IMR-90 (cell line): ENCODE measurements around the gene IL23R. TPM values are rescaled to one million over a fixed set of nuclear protein-coding genes. Genes with fewer than 3 reads are reported as not detected.

ENCODE experiments used
- ATAC-seq: fragments of 200-7000 bp; cut with Tn5 transposase; 2 replicates; pipeline ENCODE4 v1.9.1; 2020; ENCODE audit warnings: low read depth, mild to moderate bottlenecking, moderate library complexity
- BruUV-seq: library from RNA; stranded (reverse); fragments of 400-500 nt; replicated peaks from 2 replicates; lab custom pipeline; 2021; lab: Mats Ljungman, UMichigan
- CTCF ChIA-PET: fragments of 300-600 bp; formaldehyde crosslinking; extraction: SDS; loops from one replicate; lab custom pipeline; 2021; ENCODE audit warnings: antibody characterized with exemption; lab: Yijun Ruan, JAX
- POLR2A ChIA-PET: fragments of 300-600 bp; sonication (Branson Sonifier 250); formaldehyde crosslinking; loops from one replicate; lab custom pipeline; 2022; ENCODE audit warnings: antibody characterized with exemption; ENCODE audit not compliant: unreplicated experiment; lab: Charles Lee
- DNase-seq: peaks from one replicate; pipeline ENCODE4 v3.0.0; 2013
- H2AFZ ChIP-seq: replicated peaks from 2 replicates; pipeline ENCODE3; 2013; ENCODE audit warnings: low read length, mild to moderate bottlenecking; ENCODE audit not compliant: poor library complexity
- H2AK5ac ChIP-seq: 2 replicates; pipeline ENCODE4 v1.6.1; 2013; ENCODE audit warnings: low read depth, low read length, inconsistent platforms
- H2AK9ac ChIP-seq: replicated peaks from 2 replicates; pipeline ENCODE3; 2013; ENCODE audit warnings: mild to moderate bottlenecking, low read depth, low read length, moderate library complexity; ENCODE audit not compliant: poor library complexity
- H2BK120ac ChIP-seq: 2 replicates; pipeline ENCODE4 v1.6.1; 2013; ENCODE audit warnings: low read depth, low read length, inconsistent platforms
- H2BK15ac ChIP-seq: 3 replicates; pipeline ENCODE4 v1.6.1; 2013; ENCODE audit warnings: low read depth, low read length, inconsistent platforms
- H2BK20ac ChIP-seq: 2 replicates; pipeline ENCODE4 v1.6.1; 2013; ENCODE audit warnings: low read depth, mild to moderate bottlenecking, inconsistent platforms, low read length, moderate library complexity
- H2BK5ac ChIP-seq: 2 replicates; pipeline ENCODE4 v1.6.1; 2013; ENCODE audit warnings: mild to moderate bottlenecking, low read depth, low read length, inconsistent platforms; ENCODE audit not compliant: poor library complexity, severe bottlenecking
- H3K14ac ChIP-seq: replicated peaks from 2 replicates; pipeline ENCODE4 v1.6.1; 2013; ENCODE audit warnings: low read depth, low read length, inconsistent platforms
- H3K18ac ChIP-seq: 2 replicates; pipeline ENCODE4 v1.6.1; 2013; ENCODE audit warnings: low read depth, low read length, control low read depth
- H3K23ac ChIP-seq: 2 replicates; pipeline ENCODE4 v1.6.1; 2013; ENCODE audit warnings: low read depth, low read length, inconsistent platforms
- H3K27ac ChIP-seq: 2 replicates; pipeline ENCODE4 v1.5.1; 2013; ENCODE audit warnings: mild to moderate bottlenecking, control low read depth, low read length; ENCODE audit not compliant: insufficient read depth
- H3K27me3 ChIP-seq: 2 replicates; pipeline ENCODE4 v1.6.1; 2013; ENCODE audit warnings: low read length; ENCODE audit not compliant: control insufficient read depth, insufficient read depth
- H3K36me3 ChIP-seq: 2 replicates; pipeline ENCODE4 v1.6.1; 2013; ENCODE audit warnings: low read length, mixed read lengths; ENCODE audit not compliant: control insufficient read depth, insufficient read depth
- H3K4ac ChIP-seq: 2 replicates; pipeline ENCODE4 v1.6.1; 2013; ENCODE audit warnings: low read depth, low read length, inconsistent platforms
- H3K4me1 ChIP-seq: 2 replicates; pipeline ENCODE4 v1.6.1; 2013; ENCODE audit warnings: low read length, mixed read lengths; ENCODE audit not compliant: control insufficient read depth, insufficient read depth
- H3K4me2 ChIP-seq: 2 replicates; pipeline ENCODE4 v1.6.1; 2013; ENCODE audit warnings: low read depth, mild to moderate bottlenecking, control low read depth, low read length, moderate library complexity
- H3K4me3 ChIP-seq: 2 replicates; pipeline ENCODE4 v1.5.1; 2013; ENCODE audit warnings: low read depth, mild to moderate bottlenecking, control low read depth, low read length, moderate library complexity; ENCODE audit not compliant: insufficient read depth
- H3K56ac ChIP-seq: 2 replicates; pipeline ENCODE4 v1.6.1; 2013; ENCODE audit warnings: low read length, inconsistent platforms; ENCODE audit not compliant: insufficient read depth; ENCODE audit errors: extremely low read depth
- H3K79me1 ChIP-seq, 2 experiments: 2 replicates each; pipeline ENCODE4 v1.6.1; 2013; ENCODE audit warnings: low read length in 2 of 2, inconsistent platforms in 1 of 2, low read depth in 1 of 2
- H3K9ac ChIP-seq: 2 replicates; pipeline ENCODE4 v1.6.1; 2013; ENCODE audit warnings: low read depth, low read length, control low read depth
- H3K9me1 ChIP-seq: 2 replicates; pipeline ENCODE4 v1.6.1; 2013; ENCODE audit warnings: low read length, inconsistent platforms; ENCODE audit not compliant: insufficient read depth
- H3K9me3 ChIP-seq: 2 replicates; pipeline ENCODE4 v1.6.1; 2013; ENCODE audit warnings: low read length; ENCODE audit not compliant: control insufficient read depth, insufficient read depth
- H4K20me1 ChIP-seq: 2 replicates; pipeline ENCODE4 v1.6.1; 2013; ENCODE audit warnings: low read length, inconsistent platforms; ENCODE audit not compliant: insufficient read depth
- H4K5ac ChIP-seq: 2 replicates; pipeline ENCODE4 v1.6.1; 2013; ENCODE audit warnings: mild to moderate bottlenecking, low read depth, low read length, control low read depth
- H4K8ac ChIP-seq, 2 experiments: 2 replicates each; pipeline ENCODE4 v1.6.1; 2013; ENCODE audit warnings: low read depth in 2 of 2, low read length in 2 of 2, control low read depth in 1 of 2, inconsistent platforms in 1 of 2
- H4K91ac ChIP-seq: 2 replicates; pipeline ENCODE4 v1.6.1; 2013; ENCODE audit warnings: low read depth, low read length, inconsistent platforms; ENCODE audit not compliant: insufficient read depth
- BHLHE40 ChIP-seq: fragments of 150-350 bp; IDR thresholded peaks from 2 replicates; pipeline ENCODE4 v1.6.1; 2016; ENCODE audit warnings: mild to moderate bottlenecking, low read depth, low read length
- CEBPB ChIP-seq: IDR thresholded peaks from 2 replicates; pipeline ENCODE4 v1.6.1; 2012; ENCODE audit warnings: low read depth, low read length, improper control_type of control experiment
- CHD1 ChIP-seq: IDR thresholded peaks from 2 replicates; pipeline ENCODE4 v1.6.1; 2012; ENCODE audit warnings: low read depth, low read length, improper control_type of control experiment
- FOS ChIP-seq: fragments of 150-350 bp; IDR thresholded peaks from 2 replicates; pipeline ENCODE4 v1.6.1; 2016; ENCODE audit warnings: low read depth, low read length
- MAFK ChIP-seq: IDR thresholded peaks from 2 replicates; pipeline ENCODE4 v1.6.1; 2012; ENCODE audit warnings: low read depth, low read length, improper control_type of control experiment
- MAZ ChIP-seq: IDR thresholded peaks from 2 replicates; pipeline ENCODE4 v1.6.1; 2012; ENCODE audit warnings: low read depth, mild to moderate bottlenecking, low read length, improper control_type of control experiment, moderate library complexity, borderline replicate concordance
- MXI1 ChIP-seq: IDR thresholded peaks from 2 replicates; pipeline ENCODE4 v1.6.1; 2012; ENCODE audit warnings: low read depth, mild to moderate bottlenecking, low read length, moderate library complexity, borderline replicate concordance
- NFE2L2 ChIP-seq: fragments of 150-350 bp; IDR thresholded peaks from 2 replicates; pipeline ENCODE4 v1.6.1; 2016; ENCODE audit warnings: low read depth, mild to moderate bottlenecking, low read length
- POLR2A ChIP-seq: IDR thresholded peaks from 2 replicates; pipeline ENCODE4 v1.6.1; 2012; ENCODE audit warnings: mild to moderate bottlenecking, low read depth, low read length
- RAD21 ChIP-seq: IDR thresholded peaks from 2 replicates; pipeline ENCODE4 v1.6.1; 2012; ENCODE audit warnings: low read length, improper control_type of control experiment
- RCOR1 ChIP-seq: IDR thresholded peaks from 2 replicates; pipeline ENCODE4 v1.6.1; 2012; ENCODE audit warnings: mild to moderate bottlenecking, low read length, improper control_type of control experiment; ENCODE audit not compliant: insufficient replicate concordance
- WGBS, 2 experiments: methylation state at CpG; one replicate each; pipeline versions ENCODE4 v1.1.5 to v1.1.7; 2013; ENCODE audit warnings: missing lambda C conversion rate in 2 of 2; ENCODE audit not compliant: insufficient read length in 1 of 2; ENCODE audit errors: extremely low coverage in 2 of 2; 5-methylcytosine and 5-hydroxymethylcytosine counted together
- dilution Hi-C: fragments of 300-500 bp; cut with HindIII; formaldehyde crosslinking; loops from one replicate; pipeline ENCODE4 v1.14.3; 2018; ENCODE audit warnings: low sequenced_read_pairs; ENCODE audit not compliant: unreplicated experiment
- in situ Hi-C: fragments of 300-500 bp; cut with MboI; formaldehyde crosslinking; loops from 3 replicates; pipeline ENCODE4 v1.14.3; 2019; ENCODE audit warnings: low sequenced_read_pairs, inconsistent platforms, mixed read lengths
- intact Hi-C: fragments of 100-400 bp; cut with micrococcal nuclease; formaldehyde crosslinking; loops from 2 replicates; pipeline ENCODE4 v1.10.0; 2022
- polyA plus RNA-seq, 3 experiments: library from polyadenylated mRNA; depleted of rRNA; stranded (reverse); fragments of >200 nt; gene quantifications; 2 replicates each; pipeline ENCODE4 v1.2.3, GENCODE V29; 2012; ENCODE audit warnings: low replicate concordance in 1 of 3
- total RNA-seq: library from RNA; depleted of rRNA; stranded (reverse); fragments of >200 nt; gene quantifications from 2 replicates; pipeline ENCODE4 v1.2.3, GENCODE V29; 2012
- TF ChIP-seq, protein P1 (sequence below): conservative IDR thresholded peaks from 2 replicates; pipeline ENCODE4 v1.5.1; 2012; ENCODE audit warnings: mild to moderate bottlenecking, low read depth, low read length, improper control_type of control experiment
- TF ChIP-seq, protein P2 (sequence below): fragments of 150-350 bp; IDR thresholded peaks from 2 replicates; pipeline ENCODE4 v1.6.1; 2017; ENCODE audit warnings: mild to moderate bottlenecking, antibody characterized with exemption, low read length, low read depth

IL23R gene
- total and polyA plus RNA-seq, 2 of the 4 experiments (the other 2 are of a cell fraction), result not detected

DNA sequence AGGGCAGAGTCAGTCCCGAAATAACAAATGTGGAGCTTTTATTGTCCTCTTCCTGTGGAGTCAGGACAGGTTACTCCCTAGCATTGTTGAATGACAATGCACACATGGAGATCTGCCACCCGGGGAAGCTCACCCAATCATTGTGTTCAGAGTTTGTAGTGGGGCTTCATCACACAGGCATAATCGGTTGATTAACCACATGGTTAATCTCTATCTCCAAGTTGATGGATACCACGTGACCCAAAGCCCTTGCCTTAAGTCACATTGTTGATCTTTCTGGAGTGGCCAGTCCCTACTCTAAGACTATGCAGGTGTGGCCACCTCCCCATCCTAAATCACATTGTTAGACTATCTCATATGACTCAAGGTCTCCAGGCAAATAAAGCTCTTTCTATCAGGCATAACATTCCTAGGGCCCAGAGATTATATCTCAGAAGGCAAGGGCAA is 28.9 kb upstream of the IL23R start:
- BruUV-seq, result no TSS peak
- ChIA-PET CTCF (no interaction called here), POLR2A (no interaction called here)
- no peak overlapping the region for H3K9ac ChIP-seq
- no peak overlapping the region; the same call in 1 of the 2 replicates for H3K23ac ChIP-seq
- no peak overlapping the region for H2BK120ac ChIP-seq
- H2AK5ac ChIP-seq, result no peak overlapping the region
- ATAC-seq, result no peak
- peak overlapping the region; percentile 29; the same call in 1 of the 2 replicates for H4K5ac ChIP-seq
- no peak overlapping the region; the same call in 1 of the 2 replicates for H2BK20ac ChIP-seq
- H3K18ac ChIP-seq, result no peak overlapping the region
- no peak overlapping the region for H3K4ac ChIP-seq
- peaks cover 4% of the 10 kb centered on the region; the same call in 1 of the 2 replicates for H3K4me1 ChIP-seq
- no peaks in the 10 kb centered on the region for H3K9me3 ChIP-seq
- WGBS, 2 experiments, result 80% methylated on average over 1 of the region's 4 CpGs; no CpG with 5 or more reads in 1 of the 2 experiments
- H3K9me1 ChIP-seq, result no peaks in the 10 kb centered on the region
- no peaks in the 10 kb centered on the region for H3K36me3 ChIP-seq
- H3K27me3 ChIP-seq, result no peaks in the 10 kb centered on the region
- H2AFZ ChIP-seq, result no peak overlapping the region
- no peaks in the 10 kb centered on the region for H3K79me1 ChIP-seq
- DNase-seq, result no peak
- dilution Hi-C loops (no loop called here), intact Hi-C loops (no loop called here), in situ Hi-C loops (no loop called here)
- H4K20me1 ChIP-seq, result no peaks in the 10 kb centered on the region
- no peak overlapping the region for H3K4me3 ChIP-seq
- peak overlapping the region; percentile 34; the same call in 1 of the 2 replicates for H4K91ac ChIP-seq
- no peak overlapping the region for H2BK15ac ChIP-seq
- no peak overlapping the region for H3K56ac ChIP-seq
- H2BK5ac ChIP-seq, result no peak overlapping the region
- H2AK9ac ChIP-seq, result no peak overlapping the region
- H3K14ac ChIP-seq, result no peak overlapping the region
- no peak overlapping the region for H3K4me2 ChIP-seq
- TF ChIP-seq MAFK (no peak), POLR2A (no peak), CEBPB (no peak), BHLHE40 (no peak), NFE2L2 (no peak), RCOR1 (no peak), CHD1 (no peak), FOS (no peak), MAZ (no peak), MXI1 (no peak), RAD21 (no peak)
- TF ChIP-seq, protein P1, sequence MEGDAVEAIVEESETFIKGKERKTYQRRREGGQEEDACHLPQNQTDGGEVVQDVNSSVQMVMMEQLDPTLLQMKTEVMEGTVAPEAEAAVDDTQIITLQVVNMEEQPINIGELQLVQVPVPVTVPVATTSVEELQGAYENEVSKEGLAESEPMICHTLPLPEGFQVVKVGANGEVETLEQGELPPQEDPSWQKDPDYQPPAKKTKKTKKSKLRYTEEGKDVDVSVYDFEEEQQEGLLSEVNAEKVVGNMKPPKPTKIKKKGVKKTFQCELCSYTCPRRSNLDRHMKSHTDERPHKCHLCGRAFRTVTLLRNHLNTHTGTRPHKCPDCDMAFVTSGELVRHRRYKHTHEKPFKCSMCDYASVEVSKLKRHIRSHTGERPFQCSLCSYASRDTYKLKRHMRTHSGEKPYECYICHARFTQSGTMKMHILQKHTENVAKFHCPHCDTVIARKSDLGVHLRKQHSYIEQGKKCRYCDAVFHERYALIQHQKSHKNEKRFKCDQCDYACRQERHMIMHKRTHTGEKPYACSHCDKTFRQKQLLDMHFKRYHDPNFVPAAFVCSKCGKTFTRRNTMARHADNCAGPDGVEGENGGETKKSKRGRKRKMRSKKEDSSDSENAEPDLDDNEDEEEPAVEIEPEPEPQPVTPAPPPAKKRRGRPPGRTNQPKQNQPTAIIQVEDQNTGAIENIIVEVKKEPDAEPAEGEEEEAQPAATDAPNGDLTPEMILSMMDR, result no peak
- TF ChIP-seq, protein P2, sequence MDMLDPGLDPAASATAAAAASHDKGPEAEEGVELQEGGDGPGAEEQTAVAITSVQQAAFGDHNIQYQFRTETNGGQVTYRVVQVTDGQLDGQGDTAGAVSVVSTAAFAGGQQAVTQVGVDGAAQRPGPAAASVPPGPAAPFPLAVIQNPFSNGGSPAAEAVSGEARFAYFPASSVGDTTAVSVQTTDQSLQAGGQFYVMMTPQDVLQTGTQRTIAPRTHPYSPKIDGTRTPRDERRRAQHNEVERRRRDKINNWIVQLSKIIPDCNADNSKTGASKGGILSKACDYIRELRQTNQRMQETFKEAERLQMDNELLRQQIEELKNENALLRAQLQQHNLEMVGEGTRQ, result no peak
- no peak overlapping the region for H3K27ac ChIP-seq
- no peak overlapping the region for H4K8ac ChIP-seq
